Mammary epithelial cell (primary cell): Measurements from ENCODE around the gene PUS3.

ENCODE experiments used
- EZH2 ChIP-seq: IDR thresholded peaks from 2 replicates; pipeline ENCODE4 v1.6.1; 2012; ENCODE audit warnings: low read length, inconsistent platforms, borderline replicate concordance
- TF ChIP-seq, protein P1 (sequence below), 2 donors: IDR thresholded peaks in 1 of 2; conservative IDR thresholded peaks in 1 of 2; 2 replicates each; pipeline ENCODE4 v1.5.1; 2011 to 2012; ENCODE audit warnings: inconsistent platforms in 2 of 2, low read length in 2 of 2, mild to moderate bottlenecking in 2 of 2, control low read depth in 1 of 2, low read depth in 1 of 2; ENCODE audit not compliant: insufficient read depth in 1 of 2; ENCODE audit errors: extremely low read depth in 1 of 2

DNA sequence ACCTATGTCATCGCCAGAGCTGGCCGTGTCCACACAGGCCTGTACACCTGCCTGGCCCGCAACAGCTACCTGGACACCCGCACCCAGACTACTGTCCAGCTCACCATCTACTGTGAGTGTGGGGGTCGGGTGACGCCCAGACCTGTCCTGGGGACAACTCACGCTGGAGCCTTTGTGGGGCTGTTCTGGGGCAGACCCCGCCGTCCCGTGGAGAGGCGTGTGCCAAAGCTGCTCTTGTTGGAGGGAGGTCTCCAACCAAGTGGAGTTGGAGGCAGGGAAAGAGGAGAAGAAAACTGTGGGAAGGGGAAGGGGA lies 47.1 kb upstream of the PUS3 start:
- TF ChIP-seq, protein P1, sequence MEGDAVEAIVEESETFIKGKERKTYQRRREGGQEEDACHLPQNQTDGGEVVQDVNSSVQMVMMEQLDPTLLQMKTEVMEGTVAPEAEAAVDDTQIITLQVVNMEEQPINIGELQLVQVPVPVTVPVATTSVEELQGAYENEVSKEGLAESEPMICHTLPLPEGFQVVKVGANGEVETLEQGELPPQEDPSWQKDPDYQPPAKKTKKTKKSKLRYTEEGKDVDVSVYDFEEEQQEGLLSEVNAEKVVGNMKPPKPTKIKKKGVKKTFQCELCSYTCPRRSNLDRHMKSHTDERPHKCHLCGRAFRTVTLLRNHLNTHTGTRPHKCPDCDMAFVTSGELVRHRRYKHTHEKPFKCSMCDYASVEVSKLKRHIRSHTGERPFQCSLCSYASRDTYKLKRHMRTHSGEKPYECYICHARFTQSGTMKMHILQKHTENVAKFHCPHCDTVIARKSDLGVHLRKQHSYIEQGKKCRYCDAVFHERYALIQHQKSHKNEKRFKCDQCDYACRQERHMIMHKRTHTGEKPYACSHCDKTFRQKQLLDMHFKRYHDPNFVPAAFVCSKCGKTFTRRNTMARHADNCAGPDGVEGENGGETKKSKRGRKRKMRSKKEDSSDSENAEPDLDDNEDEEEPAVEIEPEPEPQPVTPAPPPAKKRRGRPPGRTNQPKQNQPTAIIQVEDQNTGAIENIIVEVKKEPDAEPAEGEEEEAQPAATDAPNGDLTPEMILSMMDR (conservative IDR thresholded peaks at IDR 0.05 in 1 of 2, IDR thresholded peaks at IDR 0.05 in 1 of 2; ENCODE audit: extremely low read depth in 1 of 2, insufficient read depth in 1 of 2, low read depth in 1 of 2, low read length in 2 of 2): no peak
- no peak for TF ChIP-seq EZH2
